Pancreas (tissue), 10 donors: Measurements from ENCODE around the gene TFB2M. TPM values are rescaled to one million over a fixed set of nuclear protein-coding genes. Genes with fewer than 3 reads are reported as not detected.
"Not testable (repeated sequence)": the region's sequence is repeated elsewhere in the genome, so short reads cannot be mapped to it uniquely, and the experiment has no call there.

Experiments used
- ATAC-seq, 4 donors: fragments of 200-7000 bp; cut with Tn5 transposase; one replicate each; pipeline versions ENCODE4 v1.8.0 to v1.9.1; 2020; ENCODE audit warnings: mild to moderate bottlenecking in 4 of 4, moderate library complexity in 4 of 4
- DNase-seq, 6 donors: peaks; one replicate each; pipeline ENCODE4 v3.0.0-alpha.2; 2020
- FAIRE-seq: peaks from 2 replicates; lab custom pipeline; 2012; peaks lifted over from hg19 to GRCh38; lab: Jason Lieb, UNC
- H3K27ac ChIP-seq, 4 donors: fragments of 200-600 bp; sonication (generic); 1 replicate in 3 of 4; 2 replicates in 1 of 4; pipeline versions ENCODE4 v1.5.0 to v1.8.0; 2020
- H3K27me3 ChIP-seq, 4 donors: fragments of 200-600 bp; one replicate each; pipeline ENCODE4 v1.8.0; 2021
- H3K36me3 ChIP-seq, 3 donors: fragments of 200-600 bp; sonication (generic) in 1 of 3; one replicate each; pipeline versions ENCODE4 v1.5.0 to v1.8.0; 2020 to 2021
- H3K4me1 ChIP-seq, 3 donors: fragments of 200-600 bp; one replicate each; pipeline ENCODE4 v1.8.0; 2021
- H3K4me3 ChIP-seq, 4 donors: fragments of 200-600 bp; sonication (generic) in 2 of 4; one replicate each; pipeline versions ENCODE4 v1.5.0 to v1.8.0; 2020 to 2021
- H3K9me3 ChIP-seq, 4 donors: fragments of 200-600 bp; one replicate each; pipeline ENCODE4 v1.8.0; 2021
- WGBS, 2 donors: extraction: QIAGEN DNeasy Blood & Tissue Kit; methylation state at CpG; one replicate each; pipeline ENCODE4 v1.1.7; 2013; 5-methylcytosine and 5-hydroxymethylcytosine counted together
- intact Hi-C, 3 donors: fragments of 100-400 bp; cut with DNase I; formaldehyde crosslinking; loops; one replicate each; pipeline versions ENCODE4 v1.11.1 to v1.14.2; 2022
- polyA plus RNA-seq, 2 donors: library from polyadenylated mRNA; stranded (reverse); fragments of 200-250 nt; gene quantifications; one replicate each; pipeline ENCODE4 v1.2.3, GENCODE V29; 2013
- total RNA-seq, 6 donors: library from RNA; stranded (reverse); fragmentation: NEBNext Ultra II Directional in 4 of 6; extraction: Animal tissue kit (Norgen Biotek cat#: 25700) in 4 of 6; gene quantifications; one replicate each; pipeline versions ENCODE4 v1.2.1 to v1.2.4, GENCODE V29; 2021 to 2023
- TF ChIP-seq, protein P1 (sequence below), 4 donors: fragments of 200-600 bp; sonication (generic) in 3 of 4; IDR thresholded peaks; one replicate each; pipeline versions ENCODE4 v1.5.0 to v1.8.0; 2021; ENCODE audit warnings: antibody characterized with exemption in 4 of 4
- donor health status: healthy with polysubstance abuse.
- donor health status: DM: no; HTN: no; CAD: no; lungs with moderate emphysema.
- donor health status: DM: no; HTN: no; CAD: no.
- donor health status: control.
- donor health status: control.
- donor health status: Bipolar disorder and iron deficiency.
- donor health status: DM: yes; HTN: yes; CAD: no.
- donor health status: DM: no; HTN: no; CAD: no.
- donor health status: DM: no; HTN: no; CAD: no.
- donor health status: DM: yes; HTN: yes; CAD: no.

TFB2M gene
- total and polyA plus RNA-seq, 8 donors, result 3.3 to 9.5 (median 7.1) TPM

DNA sequence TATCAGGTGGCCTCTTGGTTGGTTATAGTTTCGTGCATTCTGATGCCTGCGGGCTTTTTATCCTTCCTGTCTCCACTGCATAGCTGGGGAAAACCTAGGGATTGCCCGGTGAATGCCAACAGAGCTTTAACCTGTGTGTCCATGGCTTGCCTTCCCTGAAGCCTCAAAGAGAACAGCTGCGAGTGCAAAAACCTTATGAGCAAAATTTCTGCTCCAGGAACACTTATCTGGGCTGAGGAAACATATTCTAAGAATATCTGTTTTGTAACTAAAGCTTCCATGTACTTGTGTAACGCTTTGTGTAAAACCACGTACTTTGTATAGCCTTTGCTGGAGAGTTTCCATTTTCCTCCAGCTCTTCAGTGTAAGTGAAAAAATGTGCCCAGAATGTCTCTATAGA is 7.4 kb upstream of the TFB2M start:
- FAIRE-seq (no peak), DNase-seq (no peak), ATAC-seq (no peak)
- WGBS, 2 donors, result 82 to 87% methylated on average over 6 of the region's 6 CpGs
- intact Hi-C loops, result no loop called here
- Histone ChIP-seq H3K4me3 (no peak overlapping the region), H3K4me1 (peaks cover 0 to 5% (median 0%) of the 10 kb centered on the region in 3 donors), H3K27me3 (no peaks in the 10 kb centered on the region), H3K9me3 (no peaks in the 10 kb centered on the region), H3K27ac (no peak overlapping the region), H3K36me3 (no peaks in the 10 kb centered on the region)
- TF ChIP-seq, protein P1, sequence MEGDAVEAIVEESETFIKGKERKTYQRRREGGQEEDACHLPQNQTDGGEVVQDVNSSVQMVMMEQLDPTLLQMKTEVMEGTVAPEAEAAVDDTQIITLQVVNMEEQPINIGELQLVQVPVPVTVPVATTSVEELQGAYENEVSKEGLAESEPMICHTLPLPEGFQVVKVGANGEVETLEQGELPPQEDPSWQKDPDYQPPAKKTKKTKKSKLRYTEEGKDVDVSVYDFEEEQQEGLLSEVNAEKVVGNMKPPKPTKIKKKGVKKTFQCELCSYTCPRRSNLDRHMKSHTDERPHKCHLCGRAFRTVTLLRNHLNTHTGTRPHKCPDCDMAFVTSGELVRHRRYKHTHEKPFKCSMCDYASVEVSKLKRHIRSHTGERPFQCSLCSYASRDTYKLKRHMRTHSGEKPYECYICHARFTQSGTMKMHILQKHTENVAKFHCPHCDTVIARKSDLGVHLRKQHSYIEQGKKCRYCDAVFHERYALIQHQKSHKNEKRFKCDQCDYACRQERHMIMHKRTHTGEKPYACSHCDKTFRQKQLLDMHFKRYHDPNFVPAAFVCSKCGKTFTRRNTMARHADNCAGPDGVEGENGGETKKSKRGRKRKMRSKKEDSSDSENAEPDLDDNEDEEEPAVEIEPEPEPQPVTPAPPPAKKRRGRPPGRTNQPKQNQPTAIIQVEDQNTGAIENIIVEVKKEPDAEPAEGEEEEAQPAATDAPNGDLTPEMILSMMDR (IDR thresholded peaks at IDR 0.05), result no peak

DNA sequence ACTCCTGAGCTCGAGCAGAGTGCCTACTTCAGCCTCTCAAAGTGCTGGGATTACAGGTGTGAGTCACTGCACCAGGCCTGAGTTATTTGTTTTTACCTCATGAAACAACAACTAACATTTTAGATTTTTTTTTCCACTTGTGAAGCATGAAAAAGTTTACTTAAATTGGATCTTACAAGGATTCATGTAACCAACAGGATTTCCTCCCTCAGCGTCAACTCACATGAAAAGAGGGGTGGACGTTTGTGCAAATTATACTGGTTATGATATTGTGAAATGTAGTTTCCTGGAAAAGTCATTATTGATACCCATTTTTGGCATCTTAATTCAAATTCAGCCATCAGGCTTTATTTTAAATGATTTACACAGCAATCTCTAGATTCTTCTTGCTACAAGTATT is 6.7 kb upstream of the TFB2M start:
- 78 to 85% methylated on average over 3 of the region's 3 CpGs for WGBS, 2 donors
- intact Hi-C loops, result no loop called here
- H3K4me1 ChIP-seq, result peaks cover 0 to 7% (median 2%) of the 10 kb centered on the region in 3 donors
- no peak overlapping the region for H3K4me3 ChIP-seq
- no peak overlapping the region for H3K27ac ChIP-seq
- ATAC-seq (no peak), FAIRE-seq (no peak), DNase-seq (no peak)
- H3K9me3 ChIP-seq, result no peaks in the 10 kb centered on the region
- no peaks in the 10 kb centered on the region for H3K27me3 ChIP-seq
- TF ChIP-seq, protein P1 (IDR thresholded peaks at IDR 0.05), result no peak
- no peaks in the 10 kb centered on the region for H3K36me3 ChIP-seq

DNA sequence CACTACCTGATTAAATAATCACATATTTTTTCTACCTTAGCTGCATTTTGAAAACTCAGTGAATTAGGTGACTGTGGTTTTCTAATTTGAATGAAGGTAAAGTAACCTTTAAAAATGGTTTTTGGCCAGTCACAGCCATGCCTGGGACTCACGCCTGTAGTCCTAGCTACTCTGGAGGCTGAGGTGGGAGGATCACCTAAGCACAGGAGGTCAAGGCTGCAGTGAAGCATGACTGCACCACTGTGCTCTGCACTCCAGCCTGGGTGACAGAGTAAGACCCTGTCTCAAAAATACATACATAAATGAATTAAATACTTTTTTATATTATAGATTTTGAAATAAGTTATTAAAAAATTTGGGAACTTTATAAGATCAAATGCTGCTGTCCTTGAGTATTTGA is 5.9 kb upstream of the TFB2M start:
- Histone ChIP-seq H3K27me3 (no peaks in the 10 kb centered on the region), H3K4me3 (no peak overlapping the region), H3K9me3 (no peaks in the 10 kb centered on the region), H3K27ac (no peak overlapping the region), H3K4me1 (peaks cover 0 to 12% (median 7%) of the 10 kb centered on the region in 3 donors), H3K36me3 (no peaks in the 10 kb centered on the region)
- TF ChIP-seq, protein P1 (IDR thresholded peaks at IDR 0.05), result no peak
- intact Hi-C loops, result no loop called here
- FAIRE-seq (no peak), ATAC-seq (no peak), DNase-seq (no peak)
- 96 to 100% methylated on average over 1 of the region's 1 CpG for WGBS, 2 donors

- DNase-seq, intact Hi-C loops, H3K4me3 ChIP-seq, H3K27ac ChIP-seq, H3K9me3 ChIP-seq, H3K36me3 ChIP-seq, FAIRE-seq, H3K27me3 ChIP-seq, ATAC-seq: not testable (repeated sequence)
- peaks cover 0 to 12% (median 7%) of the 10 kb centered on the region in 3 donors for H3K4me1 ChIP-seq
- 84 to 95% methylated on average over 4 of the region's 4 CpGs for WGBS, 2 donors
Measured at GRCh38 chr1:246571309-246571708, 5.2 kb upstream of the TFB2M start.

DNA sequence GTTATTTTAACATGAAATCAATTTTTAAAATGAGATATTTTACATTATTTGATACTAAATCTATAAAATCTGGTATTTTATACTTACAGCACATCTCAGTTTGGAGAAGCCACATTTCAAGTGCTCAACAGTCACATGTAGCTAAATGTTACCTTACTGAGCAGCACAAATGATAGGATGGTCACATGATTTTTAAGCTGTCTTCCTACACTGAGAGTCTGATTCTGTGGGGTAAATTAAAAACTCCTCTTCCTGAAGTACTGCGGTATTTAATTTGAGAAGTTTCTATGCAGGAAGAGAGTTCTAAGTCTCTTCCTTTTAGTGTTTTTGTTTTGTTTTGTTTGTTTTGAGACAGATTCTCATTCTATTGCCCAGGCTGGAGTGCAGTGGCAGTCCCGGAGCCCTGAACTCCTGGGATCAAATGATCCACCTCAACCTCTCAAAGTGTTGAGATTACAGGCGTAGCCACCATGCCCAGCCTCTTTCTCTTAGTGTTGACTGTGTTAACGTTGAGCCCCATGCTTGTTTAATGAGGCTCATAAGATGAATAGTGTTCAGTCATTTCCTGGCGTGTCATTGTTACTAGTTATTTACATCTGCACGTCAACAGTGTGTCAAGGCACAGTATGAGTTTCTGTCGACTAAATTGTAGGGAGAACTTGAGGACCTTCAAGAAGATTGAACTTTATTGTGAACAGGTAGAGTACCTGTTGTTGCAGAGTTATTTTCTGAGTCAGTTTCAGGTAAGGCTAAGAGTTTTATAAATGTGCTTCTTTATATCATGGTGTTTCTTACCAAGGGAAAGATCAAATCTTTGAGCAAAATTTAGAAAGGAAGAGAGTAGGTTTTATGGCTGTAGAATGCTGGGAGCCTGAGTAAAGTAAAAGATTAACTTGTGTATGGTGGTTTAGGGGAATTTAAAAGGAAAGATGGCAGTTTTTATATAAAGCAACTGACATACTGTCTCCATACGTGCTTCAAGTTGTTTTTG is 3.5 kb upstream of the TFB2M start:
- ATAC-seq, result no peak
- no peak overlapping the region for H3K4me3 ChIP-seq
- 61 to 66% methylated on average over 8 of the region's 8 CpGs for WGBS, 2 donors
- TF ChIP-seq, protein P1 (IDR thresholded peaks at IDR 0.05), result no peak
- H3K9me3 ChIP-seq, result no peaks in the 10 kb centered on the region
- H3K36me3 ChIP-seq, result no peaks in the 10 kb centered on the region
- no peak for DNase-seq
- no peaks in the 10 kb centered on the region for H3K27me3 ChIP-seq
- H3K27ac ChIP-seq, result peak overlapping the region in 1 of 4 donors; percentile 0
- H3K4me1 ChIP-seq, result peaks cover 0 to 19% (median 7%) of the 10 kb centered on the region in 3 donors
- FAIRE-seq, result no peak
- intact Hi-C loops, result no loop called here
